GM18861 (cell line): ENCODE measurements around the gene CEP135.
"Not testable (repeated sequence)": the region's sequence is repeated elsewhere in the genome, so short reads cannot be mapped to it uniquely, and the experiment has no call there.

Experiments used
- ATAC-seq: cut with Tn5 transposase; IDR thresholded peaks from one replicate; pipeline ENCODE4 v1.9.1; 2021; ENCODE audit not compliant: unreplicated experiment

The CEP135 gene

DNA sequence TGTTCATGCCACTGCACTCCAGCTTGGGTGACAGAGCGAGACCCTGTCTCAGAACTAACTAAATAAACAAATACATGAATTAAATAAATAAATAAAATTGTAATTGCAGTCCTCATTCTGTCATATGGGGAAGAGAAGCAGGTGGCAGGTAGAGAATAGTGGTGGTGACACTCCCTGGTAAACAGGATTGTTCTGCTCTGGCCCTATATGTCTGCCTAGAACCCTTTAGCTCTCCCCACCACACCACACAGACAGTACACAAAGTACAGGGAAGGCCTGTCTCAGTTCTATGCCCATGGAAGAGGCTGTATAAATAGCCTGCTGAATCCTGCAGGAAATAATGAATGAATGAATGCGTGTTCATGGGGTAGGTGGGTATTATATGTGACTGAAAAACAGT is 117.7 kb downstream of the CEP135 start:
- ATAC-seq = no peak

DNA sequence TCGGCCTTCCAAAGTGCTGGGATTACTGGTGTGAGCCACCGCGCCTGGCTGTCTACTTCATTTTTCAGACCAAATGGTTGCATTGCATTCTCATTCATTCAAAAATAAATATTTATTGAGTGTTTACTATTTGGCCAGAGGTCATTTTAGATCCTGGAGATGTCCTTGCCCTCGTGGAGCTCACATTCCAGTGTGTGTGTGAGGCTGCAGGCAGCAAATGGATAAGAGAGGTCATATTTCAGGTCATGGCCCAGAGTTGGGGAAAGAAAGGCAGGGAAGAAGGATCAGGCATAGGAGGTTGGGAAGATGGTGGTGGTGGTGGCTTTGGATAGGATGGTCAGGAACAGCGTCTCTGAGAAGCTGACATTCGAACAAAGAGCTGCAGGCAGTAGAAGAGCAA is 119.1 kb downstream of the CEP135 start:
- ATAC-seq = no peak

DNA sequence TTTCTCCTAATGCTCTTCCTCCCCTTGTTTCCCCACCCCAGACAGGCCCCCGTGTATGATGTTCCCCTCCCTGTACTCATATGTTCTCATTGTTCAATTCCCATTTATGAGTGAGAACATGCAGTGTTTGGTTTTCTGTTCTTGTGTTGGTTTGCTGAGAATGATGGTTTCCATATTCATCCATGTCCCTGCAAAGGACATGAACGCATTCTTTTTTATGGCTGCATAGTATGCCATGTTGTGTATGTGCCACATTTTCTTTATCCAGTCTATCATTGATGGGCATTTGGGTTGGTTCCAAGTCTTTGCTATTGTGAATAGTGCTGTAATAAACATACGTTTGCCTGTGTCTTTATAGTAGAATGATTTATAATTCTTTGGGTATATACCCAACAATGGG is 124.0 kb downstream of the CEP135 start:
- not testable (repeated sequence) for ATAC-seq

DNA sequence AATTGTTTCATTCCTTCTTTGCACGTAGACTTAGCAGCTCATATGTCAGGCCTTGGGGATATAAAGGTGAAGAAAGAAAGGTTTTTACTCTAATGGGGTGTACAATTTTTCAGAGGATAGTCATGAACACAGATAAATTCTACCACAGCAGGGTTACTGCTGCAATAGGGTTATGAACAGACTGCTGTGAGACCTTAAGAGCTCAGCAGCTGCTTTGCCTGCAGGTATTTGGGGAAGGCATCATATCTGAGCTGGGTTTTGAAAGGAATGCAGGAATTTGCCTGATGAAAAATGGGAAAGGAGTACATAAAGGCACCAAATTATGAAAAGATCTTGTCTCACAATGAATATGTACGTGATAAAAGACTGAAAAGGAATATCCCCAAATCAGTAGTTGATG is 128.9 kb downstream of the CEP135 start:
- ATAC-seq = no peak

DNA sequence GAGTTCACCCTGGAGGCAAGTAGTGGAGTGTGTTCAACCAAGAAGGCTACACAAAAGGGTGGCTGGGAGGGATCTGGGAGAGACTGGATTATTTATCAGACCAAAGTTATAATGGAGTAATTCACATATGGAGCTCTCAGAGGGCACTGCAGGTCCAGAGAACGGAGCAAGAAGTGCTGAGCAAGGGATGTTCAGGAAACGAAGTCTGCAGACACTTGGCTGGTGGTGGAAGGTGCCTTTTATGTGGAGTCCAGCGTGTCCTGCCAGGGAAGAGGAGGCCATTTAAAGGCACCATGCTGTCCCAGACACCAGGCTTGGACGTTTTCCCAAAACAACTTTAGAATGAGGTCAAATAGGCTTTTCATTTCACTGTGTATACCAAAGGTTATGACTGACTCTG is 130.1 kb downstream of the CEP135 start:
- no peak for ATAC-seq

DNA sequence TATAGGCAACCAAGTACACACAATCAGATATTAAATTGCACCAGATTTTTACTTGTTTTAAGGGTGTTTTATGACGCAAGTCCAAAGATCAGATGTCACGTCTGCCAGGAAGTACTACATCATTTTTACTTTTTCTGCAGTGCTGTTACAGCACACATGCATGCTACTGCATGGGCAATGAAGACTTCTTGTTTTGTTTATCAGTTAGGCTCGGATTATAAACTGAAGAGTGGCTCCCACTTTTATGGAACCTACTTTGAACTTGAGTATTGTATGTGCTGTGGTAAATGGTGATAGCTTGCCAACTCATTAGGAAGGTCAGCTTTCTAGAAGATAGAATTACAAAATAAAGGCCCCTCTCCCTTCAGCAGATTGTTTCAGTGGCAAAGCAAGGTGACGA is 131.6 kb downstream of the CEP135 start:
- no peak for ATAC-seq

DNA sequence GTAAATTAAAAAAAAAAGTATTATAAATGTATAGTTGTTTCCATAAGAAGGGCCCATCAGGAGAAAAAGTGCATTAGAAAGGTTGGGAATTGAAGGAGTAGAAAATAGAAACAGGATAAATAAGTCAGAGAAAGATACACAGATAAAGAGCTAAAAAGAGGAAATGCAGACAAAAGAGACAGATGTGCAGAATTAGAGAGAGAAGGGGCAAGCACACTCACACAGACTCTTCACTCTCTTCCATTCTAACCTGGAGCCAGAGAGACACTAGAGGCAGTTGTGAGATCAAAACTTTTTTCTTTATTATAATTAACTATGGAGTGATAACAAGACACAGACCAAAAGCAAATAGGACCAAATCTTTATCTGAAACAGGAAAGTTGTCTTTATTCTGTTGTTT is 134.1 kb downstream of the CEP135 start:
- ATAC-seq = no peak
